ENCODE measurements around the gene EFHC2.

- TF ChIP-seq, protein P1, sequence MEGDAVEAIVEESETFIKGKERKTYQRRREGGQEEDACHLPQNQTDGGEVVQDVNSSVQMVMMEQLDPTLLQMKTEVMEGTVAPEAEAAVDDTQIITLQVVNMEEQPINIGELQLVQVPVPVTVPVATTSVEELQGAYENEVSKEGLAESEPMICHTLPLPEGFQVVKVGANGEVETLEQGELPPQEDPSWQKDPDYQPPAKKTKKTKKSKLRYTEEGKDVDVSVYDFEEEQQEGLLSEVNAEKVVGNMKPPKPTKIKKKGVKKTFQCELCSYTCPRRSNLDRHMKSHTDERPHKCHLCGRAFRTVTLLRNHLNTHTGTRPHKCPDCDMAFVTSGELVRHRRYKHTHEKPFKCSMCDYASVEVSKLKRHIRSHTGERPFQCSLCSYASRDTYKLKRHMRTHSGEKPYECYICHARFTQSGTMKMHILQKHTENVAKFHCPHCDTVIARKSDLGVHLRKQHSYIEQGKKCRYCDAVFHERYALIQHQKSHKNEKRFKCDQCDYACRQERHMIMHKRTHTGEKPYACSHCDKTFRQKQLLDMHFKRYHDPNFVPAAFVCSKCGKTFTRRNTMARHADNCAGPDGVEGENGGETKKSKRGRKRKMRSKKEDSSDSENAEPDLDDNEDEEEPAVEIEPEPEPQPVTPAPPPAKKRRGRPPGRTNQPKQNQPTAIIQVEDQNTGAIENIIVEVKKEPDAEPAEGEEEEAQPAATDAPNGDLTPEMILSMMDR (IDR thresholded peaks at IDR 0.05; ENCODE audit: low read depth, low read length): no peak
- TF ChIP-seq EZH2phosphoT487 (IDR thresholded peaks at IDR 0.05; ENCODE audit: low read depth): no peak
Observed at GRCh38 chrX:44332437-44332836, 11.0 kb downstream of the EFHC2 start.
